GM23338 (cell line): ENCODE measurements around the gene NEB.

ENCODE experiments used
- CREB1 ChIP-seq: fragments of 250-450 bp; sonication (Bioruptor Pico); IDR thresholded peaks from 2 replicates; pipeline ENCODE4 v1.5.0; 2020; ENCODE audit warnings: low read depth, mild to moderate bottlenecking, moderate library complexity
- CTCF ChIP-seq, 2 experiments: fragments of 200-600 bp in 1 of 2; sonication (generic) in 1 of 2; conservative IDR thresholded peaks; 2 replicates each; pipeline versions ENCODE4 v1.5.1 to v1.6.1; 2016 to 2017; ENCODE audit warnings: antibody characterized with exemption in 2 of 2, low read depth in 2 of 2, mild to moderate bottlenecking in 2 of 2, moderate library complexity in 1 of 2
- POLR2AphosphoS5 ChIP-seq: IDR thresholded peaks from 2 replicates; pipeline ENCODE4 v1.6.1; 2016; ENCODE audit warnings: antibody characterized with exemption, low read depth

- TF ChIP-seq CTCF (conservative IDR thresholded peaks at IDR 0.05; ENCODE audit: low read depth in 2 of 2) (no peak), POLR2AphosphoS5 (no peak), CREB1 (no peak)
Observed at GRCh38 chr2:151562398-151562797, 171.9 kb downstream of the NEB start.
